Activated T-cell treated with anti-CD3 and anti-CD28 coated beads, Interleukin-2, amount 50 U/mL, for 4 hours (primary cell): ENCODE results near the gene COQ10B. TPM values are rescaled to one million over a fixed set of nuclear protein-coding genes. Genes with fewer than 3 reads are reported as not detected.

Experiments
- ATAC-seq, 2 donors: fragments of 200-7000 bp; cut with Tn5 transposase; one replicate each; pipeline ENCODE4 v1.10.0; 2021
- DNase-seq: peaks from one replicate; pipeline ENCODE4 v3.0.0-alpha.2; 2020
- H3K27me3 Mint-ChIP-seq: one replicate; pipeline ENCODE4 v1.8.0; 2021; ENCODE audit warnings: low read depth, mixed read lengths
- H3K36me3 Mint-ChIP-seq: one replicate; pipeline ENCODE4 v1.8.0; 2022; ENCODE audit warnings: mixed read lengths; ENCODE audit not compliant: insufficient read depth
- H3K4me1 Mint-ChIP-seq: one replicate; pipeline ENCODE4 v1.8.0; 2021; ENCODE audit warnings: low read depth, mixed read lengths
- H3K4me3 Mint-ChIP-seq: one replicate; pipeline ENCODE4 v1.8.0; 2021; ENCODE audit warnings: mild to moderate bottlenecking, moderate library complexity, mixed read lengths
- H3K9me3 Mint-ChIP-seq: one replicate; pipeline ENCODE4 v1.8.0; 2021; ENCODE audit warnings: mixed read lengths
- total RNA-seq, 3 donors: library from RNA; stranded (reverse); gene quantifications; one replicate each; pipeline ENCODE4 v1.2.1, GENCODE V29; 2021

COQ10B gene
- total RNA-seq, 3 donors from 2014 or later = 32.3 to 34.6 (median 32.7) TPM

GRCh38 chr2:197500503-197501131 lies 47.3 kb downstream of the COQ10B start:
- Mint-ChIP-seq H3K36me3 (peaks cover 60% of the 10 kb centered on the region), H3K27me3 (no peaks in the 10 kb centered on the region), H3K9me3 (no peaks in the 10 kb centered on the region), H3K4me3 (peak overlapping the region; percentile 89), H3K4me1 (peaks cover 39% of the 10 kb centered on the region)
- DNase-seq (no peak), ATAC-seq (peak; percentile 5 to 6)

- ATAC-seq (no peak), DNase-seq (no peak)
- no peaks in the 10 kb centered on the region for H3K27me3 Mint-ChIP-seq
- peaks cover 24% of the 10 kb centered on the region for H3K4me1 Mint-ChIP-seq
- H3K4me3 Mint-ChIP-seq = peak overlapping the region; percentile 89
- peaks cover 49% of the 10 kb centered on the region for H3K36me3 Mint-ChIP-seq
- no peaks in the 10 kb centered on the region for H3K9me3 Mint-ChIP-seq
These were observed 48.8 kb downstream of the COQ10B start for GRCh38 chr2:197502201-197502600.

- peak overlapping the region; percentile 89 for H3K4me3 Mint-ChIP-seq
- no peaks in the 10 kb centered on the region for H3K9me3 Mint-ChIP-seq
- DNase-seq = no peak
- no peak for ATAC-seq
- peaks cover 44% of the 10 kb centered on the region for H3K36me3 Mint-ChIP-seq
- H3K4me1 Mint-ChIP-seq = peaks cover 19% of the 10 kb centered on the region
- H3K27me3 Mint-ChIP-seq = no peaks in the 10 kb centered on the region
These were observed 49.3 kb downstream of the COQ10B start for GRCh38 chr2:197502685-197503084.

- Mint-ChIP-seq H3K4me3 (no peak overlapping the region), H3K9me3 (no peaks in the 10 kb centered on the region), H3K27me3 (no peaks in the 10 kb centered on the region), H3K4me1 (peaks cover 14% of the 10 kb centered on the region), H3K36me3 (peaks cover 35% of the 10 kb centered on the region)
- DNase-seq (no peak), ATAC-seq (no peak)
These were observed 50.6 kb downstream of the COQ10B start for GRCh38 chr2:197504000-197504399.

- peaks cover 33% of the 10 kb centered on the region for H3K36me3 Mint-ChIP-seq
- ATAC-seq = no peak
- no peaks in the 10 kb centered on the region for H3K27me3 Mint-ChIP-seq
- H3K4me1 Mint-ChIP-seq = peaks cover 14% of the 10 kb centered on the region
- H3K4me3 Mint-ChIP-seq = no peak overlapping the region
- no peaks in the 10 kb centered on the region for H3K9me3 Mint-ChIP-seq
- no peak for DNase-seq
These were observed 51.2 kb downstream of the COQ10B start for GRCh38 chr2:197504512-197504911.

- no peak for ATAC-seq
- no peak overlapping the region for H3K4me3 Mint-ChIP-seq
- H3K36me3 Mint-ChIP-seq = peaks cover 26% of the 10 kb centered on the region
- H3K4me1 Mint-ChIP-seq = peaks cover 14% of the 10 kb centered on the region
- no peaks in the 10 kb centered on the region for H3K9me3 Mint-ChIP-seq
- DNase-seq = no peak
- no peaks in the 10 kb centered on the region for H3K27me3 Mint-ChIP-seq
These were observed 53.3 kb downstream of the COQ10B start for GRCh38 chr2:197506658-197507057.

GRCh38 chr2:197513915-197514314 lies 60.6 kb downstream of the COQ10B start:
- no peak for ATAC-seq
- H3K9me3 Mint-ChIP-seq = no peaks in the 10 kb centered on the region
- DNase-seq = no peak
- H3K4me1 Mint-ChIP-seq = peaks cover 24% of the 10 kb centered on the region
- peaks cover 2% of the 10 kb centered on the region for H3K36me3 Mint-ChIP-seq
- no peaks in the 10 kb centered on the region for H3K27me3 Mint-ChIP-seq
- H3K4me3 Mint-ChIP-seq = no peak overlapping the region

- Mint-ChIP-seq H3K36me3 (peaks cover 2% of the 10 kb centered on the region), H3K4me1 (peaks cover 32% of the 10 kb centered on the region), H3K4me3 (peak overlapping the region; percentile 97), H3K27me3 (no peaks in the 10 kb centered on the region), H3K9me3 (no peaks in the 10 kb centered on the region)
- DNase-seq = no peak
- ATAC-seq = no peak
These were observed 61.4 kb downstream of the COQ10B start for GRCh38 chr2:197514754-197515153.

- ATAC-seq (peak; percentile 0 to 3), DNase-seq (no peak)
- Mint-ChIP-seq H3K27me3 (no peaks in the 10 kb centered on the region), H3K9me3 (no peaks in the 10 kb centered on the region), H3K36me3 (peaks cover 3% of the 10 kb centered on the region), H3K4me1 (peaks cover 36% of the 10 kb centered on the region), H3K4me3 (peak overlapping the region; percentile 97)
These were observed 62.0 kb downstream of the COQ10B start for GRCh38 chr2:197515315-197515738.

GRCh38 chr2:197515739-197516392 lies 62.5 kb downstream of the COQ10B start, which contains the start of gene MOB4:
Gene MOB4 (plus strand): TSS chr2:197516066. CDS start chr2:197516087, 21 bp downstream.
- ATAC-seq (peak; percentile 94 to 95), DNase-seq (peak; percentile 90)
- H3K4me3 Mint-ChIP-seq = peak within 1 kb of the TSS; percentile 97
- H3K9me3 Mint-ChIP-seq = no peaks in the 10 kb centered on the region
- no peaks in the 10 kb centered on the region for H3K27me3 Mint-ChIP-seq
- H3K36me3 Mint-ChIP-seq = peaks cover 6% of the 10 kb centered on the region
- peaks cover 40% of the 10 kb centered on the region for H3K4me1 Mint-ChIP-seq

- DNase-seq = no peak
- H3K27me3 Mint-ChIP-seq = no peaks in the 10 kb centered on the region
These were observed 63.0 kb downstream of the COQ10B start for GRCh38 chr2:197516393-197516761.

GRCh38 chr2:197517150-197517549 lies 63.8 kb downstream of the COQ10B start:
- Mint-ChIP-seq H3K9me3 (no peaks in the 10 kb centered on the region), H3K4me1 (peaks cover 47% of the 10 kb centered on the region), H3K4me3 (peak overlapping the region; percentile 97), H3K27me3 (no peaks in the 10 kb centered on the region), H3K36me3 (peaks cover 9% of the 10 kb centered on the region)
- DNase-seq (no peak), ATAC-seq (no peak)

More at GRCh38 chr2:197516393-197516761, 63.0 kb downstream of the COQ10B start:
- peaks cover 9% of the 10 kb centered on the region for H3K36me3 Mint-ChIP-seq
- peak; percentile 2 to 9 for ATAC-seq
- H3K4me1 Mint-ChIP-seq = peaks cover 44% of the 10 kb centered on the region
- peak overlapping the region; percentile 97 for H3K4me3 Mint-ChIP-seq
- no peaks in the 10 kb centered on the region for H3K9me3 Mint-ChIP-seq
